Measurements from ENCODE around the gene CLIC4.
"Not testable (repeated sequence)": the region's sequence is repeated elsewhere in the genome, so short reads cannot be mapped to it uniquely, and the experiment has no call there.

CLIC4 gene

DNA sequence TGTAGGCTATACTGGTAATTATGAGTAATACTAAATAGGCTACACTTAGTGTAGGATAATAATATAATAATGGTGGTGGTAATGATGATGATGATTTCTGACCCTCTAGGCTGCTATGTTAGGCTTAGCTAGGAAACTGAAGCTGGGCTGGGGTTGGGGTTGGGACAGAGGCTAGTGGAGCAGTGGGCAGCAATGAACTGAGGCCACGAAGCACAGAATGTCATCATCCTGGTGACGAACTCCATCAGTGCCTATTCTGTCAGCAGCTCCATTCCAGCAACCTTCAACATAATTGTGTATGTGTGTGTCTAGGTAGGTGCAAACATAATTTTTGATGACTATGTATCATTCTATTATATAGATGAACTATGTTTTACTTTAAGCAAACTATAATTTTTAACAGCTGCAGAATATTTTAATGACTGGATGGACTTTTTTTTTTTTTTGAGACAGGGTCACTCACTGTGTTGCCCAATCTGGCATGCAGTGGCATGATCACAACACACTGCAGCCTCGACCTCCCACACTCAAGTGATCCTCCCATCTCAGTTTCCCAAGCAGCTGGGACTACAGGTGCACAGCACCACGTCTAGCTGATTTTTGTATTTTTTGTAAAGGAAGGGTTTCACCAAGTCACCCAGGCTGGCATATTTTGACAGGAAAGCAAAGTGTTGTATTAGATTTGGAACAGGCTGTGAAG is 12.9 kb upstream of the CLIC4 start:
- no peaks in the 10 kb centered on the region for H3K36me3 ChIP-seq
- intact Hi-C loops (cut with DNase I; ENCODE audit: low total_unique reads): no loop called here
- no peaks in the 10 kb centered on the region for H3K9me3 ChIP-seq
- no peak overlapping the region for H3K4me3 ChIP-seq
- peaks cover 0 to 26% (median 18%) of the 10 kb centered on the region in 4 donors for H3K4me1 ChIP-seq
- H3K27ac ChIP-seq: no peak overlapping the region
- TF ChIP-seq, protein P1, sequence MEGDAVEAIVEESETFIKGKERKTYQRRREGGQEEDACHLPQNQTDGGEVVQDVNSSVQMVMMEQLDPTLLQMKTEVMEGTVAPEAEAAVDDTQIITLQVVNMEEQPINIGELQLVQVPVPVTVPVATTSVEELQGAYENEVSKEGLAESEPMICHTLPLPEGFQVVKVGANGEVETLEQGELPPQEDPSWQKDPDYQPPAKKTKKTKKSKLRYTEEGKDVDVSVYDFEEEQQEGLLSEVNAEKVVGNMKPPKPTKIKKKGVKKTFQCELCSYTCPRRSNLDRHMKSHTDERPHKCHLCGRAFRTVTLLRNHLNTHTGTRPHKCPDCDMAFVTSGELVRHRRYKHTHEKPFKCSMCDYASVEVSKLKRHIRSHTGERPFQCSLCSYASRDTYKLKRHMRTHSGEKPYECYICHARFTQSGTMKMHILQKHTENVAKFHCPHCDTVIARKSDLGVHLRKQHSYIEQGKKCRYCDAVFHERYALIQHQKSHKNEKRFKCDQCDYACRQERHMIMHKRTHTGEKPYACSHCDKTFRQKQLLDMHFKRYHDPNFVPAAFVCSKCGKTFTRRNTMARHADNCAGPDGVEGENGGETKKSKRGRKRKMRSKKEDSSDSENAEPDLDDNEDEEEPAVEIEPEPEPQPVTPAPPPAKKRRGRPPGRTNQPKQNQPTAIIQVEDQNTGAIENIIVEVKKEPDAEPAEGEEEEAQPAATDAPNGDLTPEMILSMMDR (IDR thresholded peaks at IDR 0.05): no peak
- no peaks in the 10 kb centered on the region for H3K27me3 ChIP-seq
- no peak for DNase-seq

DNA sequence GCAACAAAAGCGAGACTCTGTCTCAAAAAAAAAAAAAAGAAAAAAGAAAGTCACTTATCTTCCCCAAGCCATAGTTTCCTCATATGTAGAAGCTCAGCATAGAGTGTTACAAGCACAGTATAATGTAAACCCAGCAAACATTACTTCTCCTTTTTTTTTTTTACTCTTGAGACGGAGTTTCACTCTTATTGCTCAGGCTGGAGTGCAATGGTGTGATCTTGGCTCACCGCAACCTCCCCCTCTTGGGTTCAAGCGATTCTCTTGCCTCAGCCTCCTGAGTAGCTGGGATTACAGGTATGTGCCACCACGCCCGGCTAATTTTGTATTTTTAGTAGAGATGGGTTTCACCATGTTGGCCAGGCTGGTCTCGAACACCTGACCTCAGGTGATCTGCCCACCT is 11.9 kb upstream of the CLIC4 start:
- H3K27me3 ChIP-seq; DNase-seq; H3K4me3 ChIP-seq; intact Hi-C loops (cut with DNase I; ENCODE audit: low total_unique reads); H3K36me3 ChIP-seq; H3K27ac ChIP-seq; H3K9me3 ChIP-seq: not testable (repeated sequence)
- H3K4me1 ChIP-seq: peaks cover 0 to 23% (median 18%) of the 10 kb centered on the region in 4 donors

DNA sequence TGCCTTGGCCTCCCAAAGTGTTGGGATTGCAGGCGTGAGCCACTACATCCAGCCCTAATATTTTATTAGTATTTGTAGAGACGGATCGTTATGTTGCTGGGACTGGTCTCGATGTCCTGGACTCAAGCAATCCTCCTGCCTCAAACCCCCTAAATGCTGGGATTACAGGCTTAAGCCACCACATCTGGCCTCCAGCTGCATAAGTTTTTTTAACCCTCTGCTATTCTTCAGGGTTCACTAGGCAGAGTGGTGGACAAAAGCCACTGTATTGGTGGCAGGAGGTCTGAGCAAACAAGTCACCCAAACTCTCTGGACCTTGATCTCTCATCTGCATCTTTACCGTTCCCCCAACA is 10.1 kb upstream of the CLIC4 start:
- TF ChIP-seq, protein P1 (IDR thresholded peaks at IDR 0.05): no peak
- H3K9me3 ChIP-seq: no peaks in the 10 kb centered on the region
- H3K27me3 ChIP-seq: no peaks in the 10 kb centered on the region
- peak overlapping the region in 1 of 2 donors; percentile 50 for H3K27ac ChIP-seq
- H3K4me3 ChIP-seq: no peak overlapping the region
- DNase-seq: no peak
- H3K4me1 ChIP-seq: peaks cover 0 to 23% (median 18%) of the 10 kb centered on the region in 4 donors
- no peaks in the 10 kb centered on the region for H3K36me3 ChIP-seq
- intact Hi-C loops (cut with DNase I; ENCODE audit: low total_unique reads): loop anchor here (5.0 kb wide), 1 partner anchor 92 kb away; no protein-coding TSS in a partner anchor

DNA sequence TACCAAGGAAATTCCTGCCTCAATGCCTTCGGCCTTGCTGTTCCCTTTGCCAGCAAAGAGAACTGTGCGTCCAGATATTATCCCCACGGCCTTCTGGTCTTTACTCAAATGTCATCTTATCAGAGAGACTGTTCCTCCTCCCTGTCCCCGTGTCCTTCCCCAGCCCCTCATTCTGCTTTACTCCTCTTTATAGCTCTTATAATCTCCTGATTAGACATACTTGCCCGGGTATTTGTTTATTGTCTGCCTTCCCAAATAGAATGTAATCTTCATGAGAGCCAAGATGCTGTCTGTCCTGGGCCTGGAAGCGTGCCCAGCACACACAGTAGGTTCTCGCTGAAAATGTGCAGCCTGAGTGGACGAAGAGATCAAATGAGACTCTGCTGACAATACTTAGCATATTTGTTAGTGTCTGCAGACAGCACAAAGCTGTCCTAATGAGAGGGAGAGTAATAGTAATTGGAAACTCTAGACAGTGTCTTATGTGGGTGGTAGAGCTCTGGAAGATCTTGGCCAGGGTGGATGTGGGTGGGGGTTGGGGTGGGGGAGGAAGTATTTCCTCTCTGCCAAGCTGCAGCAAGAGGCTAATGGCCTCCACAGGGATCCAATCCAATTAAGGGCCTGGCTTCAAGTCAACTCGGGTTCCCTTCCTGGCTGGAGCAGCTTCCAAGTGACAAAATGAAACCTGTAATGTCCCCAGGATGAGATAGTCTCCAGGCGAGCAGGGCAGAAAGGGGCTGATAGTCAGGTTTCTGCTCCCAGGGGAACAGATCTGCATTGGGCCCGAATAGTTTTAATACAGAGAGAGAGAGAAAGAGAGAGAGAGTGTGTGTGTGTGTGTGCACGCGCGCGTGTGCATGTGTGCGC is 9.5 kb upstream of the CLIC4 start:
- H3K9me3 ChIP-seq: no peaks in the 10 kb centered on the region
- TF ChIP-seq, protein P1 (IDR thresholded peaks at IDR 0.05): no peak
- no peaks in the 10 kb centered on the region for H3K27me3 ChIP-seq
- H3K4me1 ChIP-seq: peaks cover 0 to 19% (median 14%) of the 10 kb centered on the region in 4 donors
- peak overlapping the region; percentile 46 to 50 for H3K27ac ChIP-seq
- DNase-seq: no peak
- H3K4me3 ChIP-seq: peak overlapping the region; percentile 2 to 16
- intact Hi-C loops (cut with DNase I; ENCODE audit: low total_unique reads): loop anchor here (5.0 kb wide), 1 partner anchor 92 kb away; no protein-coding TSS in a partner anchor
- H3K36me3 ChIP-seq: no peaks in the 10 kb centered on the region

DNA sequence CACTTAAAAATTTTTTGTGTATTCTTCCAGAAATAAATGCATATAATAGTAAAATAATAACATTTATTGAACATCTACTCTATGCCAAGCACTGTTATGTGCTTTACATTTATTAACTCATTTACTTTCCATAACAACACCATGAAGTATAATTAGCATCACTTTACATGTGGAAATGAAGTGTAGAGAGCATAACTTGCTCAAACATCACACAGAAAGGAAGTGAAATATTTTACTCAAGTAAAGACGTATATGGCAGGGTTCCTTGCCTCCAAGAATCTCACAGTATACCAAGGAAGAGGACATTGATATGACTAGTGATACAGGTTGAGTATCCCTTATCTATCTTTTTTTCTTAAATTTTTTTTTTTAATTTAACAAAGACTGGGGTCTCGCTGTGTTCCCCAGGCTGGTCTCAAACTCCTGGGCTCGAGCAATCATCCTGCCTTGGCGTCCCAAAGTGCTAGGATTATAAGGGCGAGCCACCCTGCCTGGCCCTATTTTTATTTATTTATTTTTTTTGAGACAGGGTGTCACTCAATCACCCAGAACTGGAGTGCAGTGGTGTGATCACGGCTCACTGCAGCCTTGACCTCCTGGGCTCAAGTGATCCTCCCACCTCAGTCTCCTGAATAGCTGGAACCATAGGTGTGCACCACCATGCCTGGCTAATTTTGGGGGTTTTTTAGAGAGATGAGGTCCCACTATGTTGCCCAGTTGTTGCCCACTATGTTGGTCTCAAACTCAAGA is 7.7 kb upstream of the CLIC4 start:
- Histone ChIP-seq H3K4me3 (no peak overlapping the region), H3K9me3 (no peaks in the 10 kb centered on the region), H3K4me1 (peaks cover 0 to 16% (median 13%) of the 10 kb centered on the region in 4 donors), H3K36me3 (no peaks in the 10 kb centered on the region), H3K27ac (no peak overlapping the region), H3K27me3 (no peaks in the 10 kb centered on the region)
- intact Hi-C loops (cut with DNase I; ENCODE audit: low total_unique reads): loop anchor here (5.0 kb wide), 1 partner anchor 90 kb away; no protein-coding TSS in a partner anchor
- DNase-seq: peak in 1 of 2 donors; percentile 27
- TF ChIP-seq, protein P1 (IDR thresholded peaks at IDR 0.05): no peak

All from tibial artery (tissue), 4 donors.